Left ventricle myocardium inferior (tissue), 1 donor: ENCODE data around the gene SPG7. TPM values are rescaled to one million over a fixed set of nuclear protein-coding genes. Genes with fewer than 3 reads are reported as not detected.
A peak's percentile ranks its signal among the peaks of the same experiment; 100 is the strongest.

Source experiments
- DNase-seq: peaks from one replicate; pipeline ENCODE4 v3.0.0-alpha.2; 2020
- H3K27ac ChIP-seq: fragments of 200-600 bp; replicated peaks from 2 replicates; pipeline ENCODE4 v1.8.0; 2021
- H3K27me3 ChIP-seq: fragments of 200-600 bp; 2 replicates; pipeline ENCODE4 v1.8.0; 2021; ENCODE audit warnings: low read depth
- H3K36me3 ChIP-seq: fragments of 200-600 bp; 2 replicates; pipeline ENCODE4 v1.8.0; 2021
- H3K4me1 ChIP-seq: fragments of 200-600 bp; 2 replicates; pipeline ENCODE4 v1.8.0; 2021
- H3K4me3 ChIP-seq: fragments of 200-600 bp; 2 replicates; pipeline ENCODE4 v1.8.0; 2021; ENCODE audit warnings: mild to moderate bottlenecking, moderate library complexity
- H3K9me3 ChIP-seq: fragments of 200-600 bp; replicated peaks from 2 replicates; pipeline ENCODE4 v1.8.0; 2021
- CTCF ChIP-seq: fragments of 200-600 bp; IDR thresholded peaks from 2 replicates; pipeline ENCODE4 v1.8.0; 2021; ENCODE audit warnings: antibody characterized with exemption, mild to moderate bottlenecking, borderline replicate concordance
- intact Hi-C: fragments of 100-400 bp; cut with micrococcal nuclease; formaldehyde crosslinking; loops from one replicate; pipeline ENCODE4 v1.11.0; 2022
- total RNA-seq: library from RNA; stranded (reverse); fragmentation: NEBNext Ultra II Directional; extraction: Animal tissue kit (Norgen Biotek cat#: 25700); gene quantifications from one replicate; pipeline ENCODE4 v1.2.1, GENCODE V29; 2021
- donor health status: DM: no; HTN: yes; CAD: no; lungs with severe emphysema.

Gene SPG7
- total RNA-seq, 1 donor from 2014 or later = 104 TPM

GRCh38 chr16:89502081-89502843 lies 5.9 kb upstream of the SPG7 start:
- peaks cover 39% of the 10 kb centered on the region for H3K4me1 ChIP-seq
- H3K27me3 ChIP-seq = no peaks in the 10 kb centered on the region
- no peak overlapping the region for H3K4me3 ChIP-seq
- intact Hi-C loops = no loop called here
- TF ChIP-seq CTCF = no peak
- no peaks in the 10 kb centered on the region for H3K36me3 ChIP-seq
- no peaks in the 10 kb centered on the region for H3K9me3 ChIP-seq
- DNase-seq = no peak
- no peak overlapping the region for H3K27ac ChIP-seq

GRCh38 chr16:89504091-89504490 lies 4.1 kb upstream of the SPG7 start:
- Histone ChIP-seq H3K4me3 (no peak overlapping the region), H3K27me3 (no peaks in the 10 kb centered on the region), H3K27ac (peak overlapping the region; percentile 94), H3K9me3 (no peaks in the 10 kb centered on the region), H3K36me3 (no peaks in the 10 kb centered on the region), H3K4me1 (peaks cover 58% of the 10 kb centered on the region)
- DNase-seq = no peak
- intact Hi-C loops = no loop called here
- TF ChIP-seq CTCF = no peak

GRCh38 chr16:89505204-89506112 lies 2.7 kb upstream of the SPG7 start:
- Histone ChIP-seq H3K9me3 (no peaks in the 10 kb centered on the region), H3K4me3 (peak overlapping the region; percentile 98), H3K27me3 (no peaks in the 10 kb centered on the region), H3K36me3 (peaks cover under 1% of the 10 kb centered on the region), H3K27ac (peak overlapping the region; percentile 94), H3K4me1 (peaks cover 67% of the 10 kb centered on the region)
- DNase-seq = peak; percentile 88
- intact Hi-C loops = no loop called here
- no peak for TF ChIP-seq CTCF

- Histone ChIP-seq H3K27ac (peak overlapping the region; percentile 94), H3K27me3 (no peaks in the 10 kb centered on the region), H3K4me1 (peaks cover 67% of the 10 kb centered on the region), H3K4me3 (peak overlapping the region; percentile 98), H3K9me3 (no peaks in the 10 kb centered on the region), H3K36me3 (peaks cover 7% of the 10 kb centered on the region)
- intact Hi-C loops = no loop called here
- TF ChIP-seq CTCF = no peak
- peak; percentile 17 for DNase-seq
These were observed 2.1 kb upstream of the SPG7 start for GRCh38 chr16:89506113-89506504.

- intact Hi-C loops = no loop called here
- H3K27me3 ChIP-seq = no peaks in the 10 kb centered on the region
- DNase-seq = no peak
- peaks cover 67% of the 10 kb centered on the region for H3K4me1 ChIP-seq
- no peaks in the 10 kb centered on the region for H3K9me3 ChIP-seq
- peak overlapping the region; percentile 94 for H3K27ac ChIP-seq
- peak overlapping the region; percentile 98 for H3K4me3 ChIP-seq
- TF ChIP-seq CTCF = no peak
- peaks cover 14% of the 10 kb centered on the region for H3K36me3 ChIP-seq
These were observed 1.4 kb upstream of the SPG7 start for GRCh38 chr16:89506791-89507191.
